Neural crest cell (in vitro differentiated cells): ENCODE data around the gene ZAR1. TPM values are rescaled to one million over a fixed set of nuclear protein-coding genes. Genes with fewer than 3 reads are reported as not detected.

ENCODE experiments used
- total RNA-seq: library from RNA; stranded (reverse); gene quantifications from 2 replicates; pipeline ENCODE4 v1.2.1, GENCODE V29; 2021

ZAR1 gene
- total RNA-seq, 1 donor from 2014 or later, result not detected

Other genes starting within 250 kb of the ZAR1 start
- gene TEC, start 220.4 kb upstream of the ZAR1 start, total RNA-seq, result 0.21 and 0.25 TPM in 2 replicates
- gene SLAIN2, start 148.7 kb upstream of the ZAR1 start, total RNA-seq, result 47.6 and 49.4 TPM in 2 replicates
- 2.0 and 2.2 TPM in 2 replicates for gene SLC10A4, start 6.9 kb upstream of the ZAR1 start, total RNA-seq